ENCODE measurements around the gene ZNF92. TPM values are rescaled to one million over a fixed set of nuclear protein-coding genes. Genes with fewer than 3 reads are reported as not detected.
"Not testable (repeated sequence)": the region's sequence is repeated elsewhere in the genome, so short reads cannot be mapped to it uniquely, and the experiment has no call there.

ZNF92 gene
- 59.1 TPM for total RNA-seq

DNA sequence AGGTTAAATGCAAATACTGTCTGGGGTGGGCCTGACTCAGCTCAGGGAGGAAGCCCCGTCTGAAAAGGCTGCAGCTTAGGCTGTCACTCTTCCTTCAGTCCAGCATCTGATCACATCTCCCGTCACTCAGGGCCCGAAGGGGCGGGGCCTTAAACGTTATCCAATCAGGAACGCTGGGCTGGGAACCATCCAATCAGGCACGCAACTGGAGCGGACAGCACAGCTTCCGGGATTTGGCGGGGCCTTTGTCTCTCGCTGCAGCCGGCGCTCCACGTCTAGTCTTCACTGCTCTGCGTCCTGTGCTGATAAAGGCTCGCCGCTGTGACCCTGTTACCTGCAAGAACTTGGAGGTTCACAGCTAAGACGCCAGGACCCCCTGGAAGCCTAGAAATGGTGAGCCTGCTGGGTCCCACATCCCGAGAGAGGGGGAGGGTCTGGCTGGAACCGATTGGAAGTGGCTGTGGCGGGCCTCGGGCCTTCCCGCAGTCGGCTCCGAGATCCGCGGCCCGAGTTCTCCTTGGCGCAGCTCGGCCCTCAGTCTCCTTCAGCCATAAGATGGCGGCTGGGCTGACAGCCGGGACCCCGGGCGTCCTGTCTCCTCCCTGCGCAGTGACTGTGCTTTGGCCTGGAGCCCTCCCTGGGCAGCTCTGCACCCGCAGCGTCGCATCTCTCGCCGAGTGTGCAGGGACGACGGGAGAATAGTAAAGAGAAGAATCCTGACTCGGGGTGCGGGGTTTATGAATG, at the start of gene ZNF92:
ZNF92 (plus strand) TSS at position 248 of the 744 bp plus-strand sequence; CDS start at position 391, 143 bp downstream.
- H3K4me1 ChIP-seq (ENCODE audit: insufficient read depth, low read length), result peaks cover 22% of the 10 kb centered on the region
- H3K4me3 ChIP-seq (ENCODE audit: low read length), result peak within 1 kb of the TSS; percentile 93
- no peaks in the 10 kb centered on the region for H3K9me3 ChIP-seq (ENCODE audit: low read depth, low read length)
- H3K27me3 ChIP-seq (ENCODE audit: insufficient read depth, low read length), result no peaks in the 10 kb centered on the region

GRCh38 chr7:65325793-65326432, 47.7 kb upstream of the ZNF92 start:
- Histone ChIP-seq H3K27me3 (ENCODE audit: insufficient read depth, low read length) (no peaks in the 10 kb centered on the region), H3K4me1 (ENCODE audit: insufficient read depth, low read length) (no peaks in the 10 kb centered on the region), H3K4me3 (ENCODE audit: low read length) (no peak overlapping the region), H3K9me3 (ENCODE audit: low read depth, low read length) (no peaks in the 10 kb centered on the region)

DNA sequence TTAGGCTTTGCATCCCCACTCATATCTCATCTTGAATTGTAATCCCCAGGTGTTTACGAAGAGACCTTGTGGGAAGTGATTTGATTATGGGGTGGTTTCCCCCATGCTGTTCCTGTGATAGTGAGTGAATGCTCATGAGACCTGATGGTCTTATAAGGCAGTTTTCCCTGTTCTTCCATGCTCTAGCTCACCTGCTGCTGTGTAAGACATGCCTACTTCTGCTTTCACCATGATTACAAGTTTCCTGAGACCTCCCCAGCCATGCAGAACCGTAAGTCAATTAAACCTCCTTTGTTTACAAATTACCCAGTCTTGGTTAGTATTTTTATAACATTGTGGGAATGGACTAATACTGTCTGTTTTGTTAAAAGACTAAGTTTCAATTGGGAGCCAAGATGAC, 35.3 kb upstream of the ZNF92 start:
- Histone ChIP-seq H3K27me3 (ENCODE audit: insufficient read depth, low read length) (no peaks in the 10 kb centered on the region), H3K4me1 (ENCODE audit: insufficient read depth, low read length) (no peaks in the 10 kb centered on the region), H3K4me3 (ENCODE audit: low read length) (no peak overlapping the region), H3K9me3 (ENCODE audit: low read depth, low read length) (no peaks in the 10 kb centered on the region)

DNA sequence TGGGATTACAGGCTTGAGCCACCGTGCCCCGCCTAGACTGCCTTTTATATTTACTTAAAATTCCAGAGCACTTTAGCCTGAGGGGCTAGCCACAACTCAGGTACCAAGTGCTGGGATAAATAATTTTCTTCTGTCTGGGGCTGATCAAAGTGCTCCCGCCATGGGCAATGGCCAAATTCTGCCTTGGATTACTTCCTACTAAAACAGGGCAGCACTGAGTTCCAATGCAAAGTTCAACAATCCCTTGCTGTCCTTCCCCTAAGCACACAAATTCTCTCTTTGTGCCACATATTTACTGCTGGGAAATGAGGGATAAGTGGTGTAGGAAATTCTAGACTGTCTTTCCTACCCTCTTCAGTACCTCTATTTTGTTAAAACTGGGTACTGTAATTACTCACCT, 34.4 kb upstream of the ZNF92 start:
- no peaks in the 10 kb centered on the region for H3K27me3 ChIP-seq (ENCODE audit: insufficient read depth, low read length)
- no peaks in the 10 kb centered on the region for H3K4me1 ChIP-seq (ENCODE audit: insufficient read depth, low read length)
- no peak overlapping the region for H3K4me3 ChIP-seq (ENCODE audit: low read length)
- H3K9me3 ChIP-seq (ENCODE audit: low read depth, low read length), result no peaks in the 10 kb centered on the region

- Histone ChIP-seq H3K27me3 (ENCODE audit: insufficient read depth, low read length) (no peaks in the 10 kb centered on the region), H3K4me1 (ENCODE audit: insufficient read depth, low read length) (no peaks in the 10 kb centered on the region), H3K4me3 (ENCODE audit: low read length) (no peak overlapping the region), H3K9me3 (ENCODE audit: low read depth, low read length) (no peaks in the 10 kb centered on the region)
Measured at GRCh38 chr7:65342723-65343629, 30.7 kb upstream of the ZNF92 start.

GRCh38 chr7:65344541-65344940, 29.1 kb upstream of the ZNF92 start:
- H3K4me1 ChIP-seq (ENCODE audit: insufficient read depth, low read length), result not testable (repeated sequence)

DNA sequence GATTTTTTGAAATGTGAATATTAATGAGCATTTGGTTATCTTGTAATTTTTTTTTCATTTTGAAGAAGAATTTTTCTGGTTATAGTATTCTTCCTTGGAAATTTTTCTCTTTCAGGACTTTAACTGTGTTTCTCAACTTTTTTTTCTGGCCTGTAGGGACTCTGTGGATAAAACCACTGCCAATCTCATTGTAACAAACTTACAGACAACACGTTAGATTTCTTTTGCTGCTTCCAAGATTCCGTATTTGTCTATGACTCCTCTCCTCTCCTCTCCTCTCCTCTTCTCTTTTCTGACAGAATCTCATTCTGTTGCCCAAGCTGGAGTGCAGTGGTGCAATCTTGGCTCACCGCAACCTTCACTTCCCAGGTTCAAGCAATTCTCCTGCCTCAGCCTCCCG, 19.4 kb upstream of the ZNF92 start:
- H3K4me3 ChIP-seq (ENCODE audit: low read length), result no peak overlapping the region
- H3K9me3 ChIP-seq (ENCODE audit: low read depth, low read length), result no peaks in the 10 kb centered on the region
- no peaks in the 10 kb centered on the region for H3K4me1 ChIP-seq (ENCODE audit: insufficient read depth, low read length)
- H3K27me3 ChIP-seq (ENCODE audit: insufficient read depth, low read length), result no peaks in the 10 kb centered on the region

More at GRCh38 chr7:65344541-65344940, 29.1 kb upstream of the ZNF92 start:
- H3K9me3 ChIP-seq (ENCODE audit: low read depth, low read length); H3K27me3 ChIP-seq (ENCODE audit: insufficient read depth, low read length); H3K4me3 ChIP-seq (ENCODE audit: low read length): not testable (repeated sequence)

- Histone ChIP-seq H3K27me3 (ENCODE audit: insufficient read depth, low read length) (no peaks in the 10 kb centered on the region), H3K4me1 (ENCODE audit: insufficient read depth, low read length) (peaks cover 5% of the 10 kb centered on the region), H3K4me3 (ENCODE audit: low read length) (no peak overlapping the region), H3K9me3 (ENCODE audit: low read depth, low read length) (no peaks in the 10 kb centered on the region)
Measured at GRCh38 chr7:65369843-65370242, 3.8 kb upstream of the ZNF92 start.

- Histone ChIP-seq H3K27me3 (ENCODE audit: insufficient read depth, low read length) (no peaks in the 10 kb centered on the region), H3K4me1 (ENCODE audit: insufficient read depth, low read length) (peaks cover 21% of the 10 kb centered on the region), H3K9me3 (ENCODE audit: low read depth, low read length) (no peaks in the 10 kb centered on the region)
Measured at GRCh38 chr7:65371468-65371867, 2.2 kb upstream of the ZNF92 start.

DNA sequence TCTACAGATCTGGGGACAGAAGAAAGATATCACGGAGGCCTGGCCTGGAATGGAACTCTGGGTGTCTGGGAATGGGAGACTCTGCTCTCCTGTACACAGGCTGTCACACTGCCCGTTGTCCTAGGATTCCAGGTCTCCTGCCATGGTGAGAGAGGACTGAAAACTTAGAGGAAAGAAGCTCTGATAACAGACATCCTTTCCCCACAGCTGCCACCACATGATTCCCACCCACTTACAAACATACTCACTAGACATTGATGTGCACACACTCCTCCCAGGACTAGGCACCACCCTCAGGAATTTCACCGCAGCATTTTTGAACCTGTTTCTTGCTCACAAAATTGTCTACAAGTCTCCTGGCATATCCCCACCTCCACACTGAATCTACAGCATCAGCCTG, 5.7 kb downstream of the ZNF92 start:
- peaks cover 37% of the 10 kb centered on the region for H3K4me1 ChIP-seq (ENCODE audit: insufficient read depth, low read length)
- H3K4me3 ChIP-seq (ENCODE audit: low read length), result no peak overlapping the region
- no peaks in the 10 kb centered on the region for H3K27me3 ChIP-seq (ENCODE audit: insufficient read depth, low read length)
- H3K9me3 ChIP-seq (ENCODE audit: low read depth, low read length), result no peaks in the 10 kb centered on the region

More at GRCh38 chr7:65371468-65371867, 2.2 kb upstream of the ZNF92 start:
- H3K4me3 ChIP-seq (ENCODE audit: low read length), result no peak overlapping the region

GRCh38 chr7:65381742-65382141, 8.1 kb downstream of the ZNF92 start:
- H3K9me3 ChIP-seq (ENCODE audit: low read depth, low read length), result no peaks in the 10 kb centered on the region
- H3K27me3 ChIP-seq (ENCODE audit: insufficient read depth, low read length), result no peaks in the 10 kb centered on the region
- peaks cover 15% of the 10 kb centered on the region for H3K4me1 ChIP-seq (ENCODE audit: insufficient read depth, low read length)
- no peak overlapping the region for H3K4me3 ChIP-seq (ENCODE audit: low read length)

GRCh38 chr7:65382452-65382851, 8.8 kb downstream of the ZNF92 start:
- Histone ChIP-seq H3K4me1 (ENCODE audit: insufficient read depth, low read length) (peaks cover 15% of the 10 kb centered on the region), H3K27me3 (ENCODE audit: insufficient read depth, low read length) (no peaks in the 10 kb centered on the region), H3K4me3 (ENCODE audit: low read length) (no peak overlapping the region), H3K9me3 (ENCODE audit: low read depth, low read length) (no peaks in the 10 kb centered on the region)

DNA sequence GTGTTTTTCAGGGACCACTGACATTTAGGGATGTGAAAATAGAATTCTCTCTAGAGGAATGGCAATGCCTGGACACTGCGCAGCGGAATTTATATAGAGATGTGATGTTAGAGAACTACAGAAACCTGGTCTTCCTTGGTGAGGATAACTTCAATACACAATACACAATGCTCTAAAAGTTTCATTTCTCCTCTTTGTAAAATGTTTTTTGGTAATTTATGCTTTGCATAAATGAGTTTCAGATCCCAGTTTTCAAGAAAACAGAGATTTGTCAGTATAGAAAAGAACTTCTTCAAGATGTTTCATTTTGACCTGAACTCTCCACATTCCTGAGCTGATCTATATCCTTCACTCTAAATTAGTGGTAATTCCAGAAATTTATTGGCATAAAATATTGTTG, 14.2 kb downstream of the ZNF92 start:
- H3K9me3 ChIP-seq (ENCODE audit: low read depth, low read length), result no peaks in the 10 kb centered on the region
- H3K27me3 ChIP-seq (ENCODE audit: insufficient read depth, low read length), result no peaks in the 10 kb centered on the region
- peaks cover 7% of the 10 kb centered on the region for H3K4me1 ChIP-seq (ENCODE audit: insufficient read depth, low read length)
- H3K4me3 ChIP-seq (ENCODE audit: low read length), result no peak overlapping the region

GRCh38 chr7:65390588-65390987, 16.9 kb downstream of the ZNF92 start:
- H3K9me3 ChIP-seq (ENCODE audit: low read depth, low read length), result peaks cover 7% of the 10 kb centered on the region
- no peaks in the 10 kb centered on the region for H3K27me3 ChIP-seq (ENCODE audit: insufficient read depth, low read length)
- no peak overlapping the region for H3K4me3 ChIP-seq (ENCODE audit: low read length)
- no peaks in the 10 kb centered on the region for H3K4me1 ChIP-seq (ENCODE audit: insufficient read depth, low read length)

GRCh38 chr7:65397730-65398142, 24.1 kb downstream of the ZNF92 start:
- no peak overlapping the region for H3K4me3 ChIP-seq (ENCODE audit: low read length)
- H3K9me3 ChIP-seq (ENCODE audit: low read depth, low read length), result peaks cover 67% of the 10 kb centered on the region
- no peaks in the 10 kb centered on the region for H3K4me1 ChIP-seq (ENCODE audit: insufficient read depth, low read length)
- H3K27me3 ChIP-seq (ENCODE audit: insufficient read depth, low read length), result no peaks in the 10 kb centered on the region

Data from mononuclear cell (primary cell).